CD1c-positive myeloid dendritic cell (primary cell): ENCODE results near the gene PEPD.

Source experiments
- DNase-seq: peaks from one replicate; pipeline ENCODE4 v3.0.0-alpha.2; 2016; ENCODE audit errors: extremely low spot score

The PEPD gene

GRCh38 chr19:33546656-33547055, 25.1 kb upstream of the PEPD start:
- no peak for DNase-seq

- DNase-seq: no peak
Observed at GRCh38 chr19:33545217-33545981, 23.8 kb upstream of the PEPD start.

- DNase-seq: no peak
Observed at GRCh38 chr19:33535226-33535625, 13.6 kb upstream of the PEPD start.

- no peak for DNase-seq
Observed at GRCh38 chr19:33532859-33533460, 11.4 kb upstream of the PEPD start.

- no peak for DNase-seq
Observed at GRCh38 chr19:33530842-33531241, 9.3 kb upstream of the PEPD start.

- no peak for DNase-seq
Observed at GRCh38 chr19:33530296-33530695, 8.7 kb upstream of the PEPD start.

- DNase-seq: no peak
Observed at GRCh38 chr19:33529094-33529676, 7.6 kb upstream of the PEPD start.

GRCh38 chr19:33528404-33528803, 6.8 kb upstream of the PEPD start:
- DNase-seq: no peak

- no peak for DNase-seq
Observed at GRCh38 chr19:33527125-33527524, 5.5 kb upstream of the PEPD start.

GRCh38 chr19:33524024-33524664, 2.6 kb upstream of the PEPD start:
- no peak for DNase-seq

GRCh38 chr19:33523167-33523566, 1.6 kb upstream of the PEPD start:
- DNase-seq: no peak

GRCh38 chr19:33522371-33522662, 726 bp upstream of the PEPD start:
- peak; percentile 3 for DNase-seq

- DNase-seq: peak; percentile 5
Observed at GRCh38 chr19:33520844-33521479, 629 bp downstream of the PEPD start.

- DNase-seq: no peak
Observed at GRCh38 chr19:33520048-33520643, 1.4 kb downstream of the PEPD start.

- DNase-seq: no peak
Observed at GRCh38 chr19:33519416-33519815, 2.2 kb downstream of the PEPD start.

- no peak for DNase-seq
Observed at GRCh38 chr19:33518541-33518940, 3.0 kb downstream of the PEPD start.

- DNase-seq: no peak
Observed at GRCh38 chr19:33517922-33518321, 3.7 kb downstream of the PEPD start.

GRCh38 chr19:33515921-33516320, 5.7 kb downstream of the PEPD start:
- DNase-seq: no peak

GRCh38 chr19:33514885-33515551, 6.6 kb downstream of the PEPD start:
- DNase-seq: no peak

- DNase-seq: no peak
Observed at GRCh38 chr19:33513424-33513823, 8.2 kb downstream of the PEPD start.

GRCh38 chr19:33512580-33513137, 8.9 kb downstream of the PEPD start:
- DNase-seq: no peak
